GM12865 (cell line): ENCODE data around the gene PIEZO2.

Source experiments
- DNase-seq: peaks from one replicate; pipeline ENCODE4 v3.0.0; 2010; ENCODE audit warnings: low read depth
- H3K4me3 ChIP-seq: 2 replicates; pipeline ENCODE4 v1.5.1; 2011; ENCODE audit warnings: mild to moderate bottlenecking, low read depth, low read length, control low read depth
- TF ChIP-seq, protein P1 (sequence below): IDR thresholded peaks from 2 replicates; pipeline ENCODE4 v1.5.1; 2011; ENCODE audit warnings: low read length, control low read depth, low read depth, inconsistent platforms; ENCODE audit not compliant: insufficient read depth; ENCODE audit errors: missing control alignments

Gene PIEZO2

DNA sequence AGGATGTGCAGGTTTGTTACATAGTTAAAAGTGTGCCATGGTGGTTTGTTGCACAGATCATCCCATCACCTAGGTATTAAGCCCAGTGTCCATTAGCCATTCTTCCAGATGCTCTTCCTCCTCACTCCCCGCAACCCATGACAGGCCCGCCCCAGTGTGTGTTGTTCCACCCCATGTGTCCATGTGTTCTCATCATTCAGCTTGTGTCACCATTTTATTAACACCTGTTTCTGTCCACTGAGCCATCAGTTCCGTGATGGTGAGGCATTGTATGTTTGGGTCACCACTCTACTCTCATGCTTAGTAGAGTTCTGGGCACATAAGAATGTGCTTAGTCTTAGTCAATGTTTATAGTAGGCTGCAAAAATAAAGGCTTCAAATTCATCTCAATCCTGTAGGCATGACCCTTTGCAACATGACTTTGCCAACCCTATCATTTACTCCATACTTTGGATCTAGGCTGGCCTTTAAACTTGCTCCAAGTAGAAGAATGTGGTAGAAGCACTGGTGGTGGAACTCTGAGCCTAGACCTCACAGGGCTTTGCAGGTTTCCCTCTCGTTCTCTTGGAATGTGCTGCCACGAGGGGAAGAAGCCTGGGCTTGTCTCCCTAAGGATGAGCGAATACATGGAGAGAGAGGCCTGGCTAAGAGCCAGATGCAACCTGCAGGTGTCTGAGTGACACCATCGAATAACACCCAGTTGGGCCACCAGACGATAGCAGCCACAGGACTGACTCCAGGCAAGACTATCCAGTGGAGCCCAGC, 462.0 kb downstream of the PIEZO2 start:
- no peak for DNase-seq
- no peak overlapping the region for H3K4me3 ChIP-seq
- TF ChIP-seq, protein P1, sequence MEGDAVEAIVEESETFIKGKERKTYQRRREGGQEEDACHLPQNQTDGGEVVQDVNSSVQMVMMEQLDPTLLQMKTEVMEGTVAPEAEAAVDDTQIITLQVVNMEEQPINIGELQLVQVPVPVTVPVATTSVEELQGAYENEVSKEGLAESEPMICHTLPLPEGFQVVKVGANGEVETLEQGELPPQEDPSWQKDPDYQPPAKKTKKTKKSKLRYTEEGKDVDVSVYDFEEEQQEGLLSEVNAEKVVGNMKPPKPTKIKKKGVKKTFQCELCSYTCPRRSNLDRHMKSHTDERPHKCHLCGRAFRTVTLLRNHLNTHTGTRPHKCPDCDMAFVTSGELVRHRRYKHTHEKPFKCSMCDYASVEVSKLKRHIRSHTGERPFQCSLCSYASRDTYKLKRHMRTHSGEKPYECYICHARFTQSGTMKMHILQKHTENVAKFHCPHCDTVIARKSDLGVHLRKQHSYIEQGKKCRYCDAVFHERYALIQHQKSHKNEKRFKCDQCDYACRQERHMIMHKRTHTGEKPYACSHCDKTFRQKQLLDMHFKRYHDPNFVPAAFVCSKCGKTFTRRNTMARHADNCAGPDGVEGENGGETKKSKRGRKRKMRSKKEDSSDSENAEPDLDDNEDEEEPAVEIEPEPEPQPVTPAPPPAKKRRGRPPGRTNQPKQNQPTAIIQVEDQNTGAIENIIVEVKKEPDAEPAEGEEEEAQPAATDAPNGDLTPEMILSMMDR: no peak

DNA sequence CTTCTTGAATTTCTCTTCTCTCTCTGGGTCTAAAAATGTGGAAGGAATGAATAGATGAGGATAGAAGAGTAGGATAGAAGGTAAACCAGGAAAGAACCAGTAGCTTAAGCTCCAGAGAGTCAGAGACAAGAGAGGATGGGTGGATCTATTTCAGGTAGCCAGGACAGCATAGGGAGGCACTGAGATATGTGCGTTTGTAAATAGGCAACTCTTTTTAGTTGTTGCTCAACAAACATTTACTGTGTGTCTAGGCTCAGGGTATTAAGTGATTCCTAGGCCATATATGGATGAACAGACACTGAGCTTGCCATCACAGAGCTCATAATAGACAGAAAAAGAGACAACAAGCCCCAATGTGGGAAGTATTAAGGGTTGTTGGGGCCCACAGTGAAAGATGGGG, 463.1 kb downstream of the PIEZO2 start:
- TF ChIP-seq, protein P1: no peak
- no peak overlapping the region for H3K4me3 ChIP-seq
- DNase-seq: no peak

DNA sequence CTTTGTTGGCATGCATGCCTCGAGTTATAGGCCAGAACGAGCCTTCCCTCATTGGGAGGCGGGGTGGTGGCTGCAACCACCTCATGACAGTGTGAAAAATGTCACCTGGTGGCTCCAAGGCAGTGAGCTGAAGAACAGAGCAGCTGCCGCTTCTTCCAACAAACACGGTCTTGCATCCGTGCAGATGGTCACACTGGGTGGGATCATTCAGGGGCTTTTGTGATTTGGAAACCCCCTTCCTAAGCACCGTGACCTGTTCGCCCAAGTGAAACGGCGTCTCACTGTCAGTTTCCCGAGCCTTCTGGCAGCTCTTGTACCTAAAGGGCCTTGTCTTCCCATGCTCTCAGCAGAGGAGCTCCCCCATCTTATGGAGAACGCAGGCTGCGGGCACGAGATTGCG, 463.9 kb downstream of the PIEZO2 start:
- DNase-seq: peak; percentile 87
- TF ChIP-seq, protein P1: no peak
- no peak overlapping the region for H3K4me3 ChIP-seq

- TF ChIP-seq, protein P1: peak; percentile 11
- DNase-seq: peak; percentile 41
Observed at GRCh38 chr18:10682368-10682714, 467.0 kb downstream of the PIEZO2 start.

GRCh38 chr18:10681581-10682367, 467.6 kb downstream of the PIEZO2 start:
- no peak overlapping the region for H3K4me3 ChIP-seq
- DNase-seq: no peak
- TF ChIP-seq, protein P1: no peak

More at GRCh38 chr18:10682368-10682714, 467.0 kb downstream of the PIEZO2 start:
- H3K4me3 ChIP-seq: no peak overlapping the region

DNA sequence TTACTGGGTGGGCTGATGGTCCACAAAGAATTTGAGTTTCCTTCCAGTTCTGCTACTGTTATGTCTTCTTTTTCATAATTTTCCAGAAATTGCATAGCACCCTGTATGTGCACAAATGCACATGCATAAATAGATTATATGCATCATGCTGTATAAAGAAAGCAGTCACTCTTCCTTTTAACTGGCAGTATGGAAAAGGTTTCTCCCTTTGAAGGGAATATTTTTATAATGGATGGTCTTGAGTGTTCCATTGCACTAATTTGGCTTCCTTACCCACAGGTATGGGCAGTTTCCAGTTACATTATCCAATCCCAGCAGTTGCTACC, 469.1 kb downstream of the PIEZO2 start:
- no peak for DNase-seq
- no peak overlapping the region for H3K4me3 ChIP-seq
- TF ChIP-seq, protein P1: no peak
